H1 (cell line): Measurements from ENCODE around the gene FNDC3A. TPM values are rescaled to one million over a fixed set of nuclear protein-coding genes. Genes with fewer than 3 reads are reported as not detected.
A peak's percentile ranks its signal among the peaks of the same experiment; 100 is the strongest.

Experiments used
- GTF2F1 ChIP-seq: IDR thresholded peaks from 2 replicates; pipeline ENCODE4 v1.6.1; 2012; ENCODE audit warnings: low read depth, low read length, improper control_type of control experiment, borderline replicate concordance
- NRF1 ChIP-seq: IDR thresholded peaks from 2 replicates; pipeline ENCODE4 v1.6.1; 2011; ENCODE audit warnings: mild to moderate bottlenecking, low read depth, low read length, improper control_type of control experiment
- POLR2A ChIP-seq, 2 experiments: IDR thresholded peaks; 1 replicate in 1 of 2; 2 replicates in 1 of 2; pipeline ENCODE4 v1.6.1; 2011; ENCODE audit warnings: low read depth in 2 of 2, low read length in 2 of 2, mild to moderate bottlenecking in 2 of 2; ENCODE audit errors: control extremely low read depth in 1 of 2
- RAD21 ChIP-seq, 2 experiments: IDR thresholded peaks in 1 of 2; conservative IDR thresholded peaks in 1 of 2; 2 replicates each; pipeline ENCODE4 v1.6.1; 2011; ENCODE audit warnings: low read depth in 2 of 2, low read length in 2 of 2, improper control_type of control experiment in 1 of 2, inconsistent platforms in 1 of 2, mild to moderate bottlenecking in 1 of 2, moderate library complexity in 1 of 2
- RFX5 ChIP-seq: IDR thresholded peaks from 2 replicates; pipeline ENCODE4 v1.6.1; 2011; ENCODE audit warnings: low read depth, low read length, improper control_type of control experiment, borderline replicate concordance
- SIN3A ChIP-seq, 2 experiments: IDR thresholded peaks in 1 of 2; conservative IDR thresholded peaks in 1 of 2; 2 replicates each; pipeline ENCODE4 v1.6.1; 2011 to 2012; ENCODE audit warnings: low read length in 2 of 2, improper control_type of control experiment in 1 of 2, low read depth in 1 of 2, mild to moderate bottlenecking in 1 of 2
- ZNF274 ChIP-seq: IDR thresholded peaks from 2 replicates; pipeline ENCODE4 v1.7.0; 2012; ENCODE audit warnings: low read length, borderline replicate concordance; ENCODE audit errors: extremely low read depth
- polyA plus RNA-seq, 7 experiments: library from polyadenylated mRNA; depleted of rRNA in 3 of 7; stranded (reverse) in 5 of 7; unstranded in 2 of 7; fragments of >200 nt in 5 of 7; fragments of 200-250 nt in 2 of 7; gene quantifications; 1 replicate in 5 of 7; 2 replicates in 1 of 7; 4 replicates in 1 of 7; pipeline versions ENCODE4 v1.2.1 to v1.2.3, GENCODE V29; 2011 to 2013; ENCODE audit warnings: missing spikeins in 2 of 7, mixed read lengths in 2 of 7
- total RNA-seq: library from RNA; stranded (reverse); fragmentation: NEBNext Ultra II Directional; extraction: Animal tissue kit (Norgen Biotek cat#: 25700); gene quantifications from 2 replicates; pipeline ENCODE4 v1.2.1, GENCODE V29; 2021
- TF ChIP-seq, protein P1 (sequence below): IDR thresholded peaks from 2 replicates; pipeline ENCODE4 v1.6.1; 2012; ENCODE audit warnings: inconsistent platforms
- TF ChIP-seq, protein P2 (sequence below): IDR thresholded peaks from 2 replicates; pipeline ENCODE4 v1.6.1; 2011; ENCODE audit warnings: low read length, improper control_type of control experiment

The FNDC3A gene
- total and polyA plus RNA-seq, 2 of the 8 experiments (the other 6 are each of a cell fraction or from before 2014, with no cell fraction given), result 14.6 to 26.0 TPM

- TF ChIP-seq GTF2F1 (no peak), NRF1 (no peak), RAD21 (IDR thresholded peaks at IDR 0.05 in 1 of 2, conservative IDR thresholded peaks at IDR 0.05 in 1 of 2; ENCODE audit: low read depth in 2 of 2, low read length in 2 of 2) (peak; percentile 15 to 20; a peak in 1 of 4 replicates), RFX5 (no peak), ZNF274 (no peak), SIN3A (conservative IDR thresholded peaks at IDR 0.05 in 1 of 2, IDR thresholded peaks at IDR 0.05 in 1 of 2; ENCODE audit: low read depth in 1 of 2, low read length in 2 of 2) (0 out of 4 replicates have a peak, but pooled peaks of 1 of the 2 experiments have one; percentile 45), POLR2A (IDR thresholded peaks at IDR 0.05; ENCODE audit: control extremely low read depth in 1 of 2, low read depth in 2 of 2, low read length in 2 of 2) (no peak)
- TF ChIP-seq, protein P1, sequence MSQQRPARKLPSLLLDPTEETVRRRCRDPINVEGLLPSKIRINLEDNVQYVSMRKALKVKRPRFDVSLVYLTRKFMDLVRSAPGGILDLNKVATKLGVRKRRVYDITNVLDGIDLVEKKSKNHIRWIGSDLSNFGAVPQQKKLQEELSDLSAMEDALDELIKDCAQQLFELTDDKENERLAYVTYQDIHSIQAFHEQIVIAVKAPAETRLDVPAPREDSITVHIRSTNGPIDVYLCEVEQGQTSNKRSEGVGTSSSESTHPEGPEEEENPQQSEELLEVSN, result peak; percentile 87
- TF ChIP-seq, protein P2, sequence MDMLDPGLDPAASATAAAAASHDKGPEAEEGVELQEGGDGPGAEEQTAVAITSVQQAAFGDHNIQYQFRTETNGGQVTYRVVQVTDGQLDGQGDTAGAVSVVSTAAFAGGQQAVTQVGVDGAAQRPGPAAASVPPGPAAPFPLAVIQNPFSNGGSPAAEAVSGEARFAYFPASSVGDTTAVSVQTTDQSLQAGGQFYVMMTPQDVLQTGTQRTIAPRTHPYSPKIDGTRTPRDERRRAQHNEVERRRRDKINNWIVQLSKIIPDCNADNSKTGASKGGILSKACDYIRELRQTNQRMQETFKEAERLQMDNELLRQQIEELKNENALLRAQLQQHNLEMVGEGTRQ, result peak; percentile 29; the same call in 1 of the 2 replicates
- TF ChIP-seq, all 59 proteins: peak for 7
These were observed 239.2 kb downstream of the FNDC3A start (continued) for GRCh38 chr13:49214917-49215376.
